Endothelial cell (in vitro differentiated cells): Measurements from ENCODE around the gene IFT74. TPM values are rescaled to one million over a fixed set of nuclear protein-coding genes. Genes with fewer than 3 reads are reported as not detected.

Source experiments
- DNase-seq: peaks from one replicate; pipeline ENCODE4 v3.0.0; 2021; ENCODE audit warnings: low spot score
- H3K27ac Mint-ChIP-seq: one replicate; pipeline ENCODE4 v1.8.0; 2021; ENCODE audit warnings: mixed read lengths, inconsistent platforms; ENCODE audit not compliant: unreplicated experiment
- H3K27me3 Mint-ChIP-seq: one replicate; pipeline ENCODE4 v1.8.0; 2021; ENCODE audit warnings: mild to moderate bottlenecking, moderate library complexity, mixed read lengths, inconsistent platforms; ENCODE audit not compliant: unreplicated experiment
- H3K36me3 Mint-ChIP-seq: one replicate; pipeline ENCODE4 v1.8.0; 2021; ENCODE audit warnings: mild to moderate bottlenecking, low read depth, mixed read lengths, inconsistent platforms; ENCODE audit not compliant: unreplicated experiment
- H3K4me1 Mint-ChIP-seq: one replicate; pipeline ENCODE4 v1.8.0; 2021; ENCODE audit warnings: mild to moderate bottlenecking, mixed read lengths, inconsistent platforms; ENCODE audit not compliant: unreplicated experiment
- H3K4me3 Mint-ChIP-seq: one replicate; pipeline ENCODE4 v1.8.0; 2021; ENCODE audit warnings: mild to moderate bottlenecking, mixed read lengths, inconsistent platforms; ENCODE audit not compliant: unreplicated experiment
- H3K9me3 Mint-ChIP-seq: one replicate; pipeline ENCODE4 v1.8.0; 2021; ENCODE audit warnings: mixed read lengths, inconsistent platforms; ENCODE audit not compliant: unreplicated experiment
- CTCF ChIP-seq: fragments of 200-600 bp; sonication (generic); IDR thresholded peaks from one replicate; pipeline ENCODE4 v1.5.0; 2021; ENCODE audit warnings: antibody characterized with exemption; ENCODE audit not compliant: unreplicated experiment
- total RNA-seq: library from RNA; stranded (reverse); fragmentation: NEBNext Ultra II Directional; extraction: Animal tissue kit (Norgen Biotek cat#: 25700); gene quantifications from one replicate; pipeline ENCODE4 v1.2.1, GENCODE V29; 2021; ENCODE audit not compliant: unreplicated experiment

IFT74 gene
- total RNA-seq, 1 donor from 2014 or later, result 6.5 TPM

- no peaks in the 10 kb centered on the region for H3K36me3 Mint-ChIP-seq
- no peaks in the 10 kb centered on the region for H3K4me1 Mint-ChIP-seq
- no peak overlapping the region for H3K4me3 Mint-ChIP-seq
- no peak overlapping the region for H3K27ac Mint-ChIP-seq
- no peaks in the 10 kb centered on the region for H3K27me3 Mint-ChIP-seq
- DNase-seq, result no peak
- no peak for TF ChIP-seq CTCF
- H3K9me3 Mint-ChIP-seq, result no peaks in the 10 kb centered on the region
Measured at GRCh38 chr9:27003426-27004077, 47.3 kb downstream of the IFT74 start.

DNA sequence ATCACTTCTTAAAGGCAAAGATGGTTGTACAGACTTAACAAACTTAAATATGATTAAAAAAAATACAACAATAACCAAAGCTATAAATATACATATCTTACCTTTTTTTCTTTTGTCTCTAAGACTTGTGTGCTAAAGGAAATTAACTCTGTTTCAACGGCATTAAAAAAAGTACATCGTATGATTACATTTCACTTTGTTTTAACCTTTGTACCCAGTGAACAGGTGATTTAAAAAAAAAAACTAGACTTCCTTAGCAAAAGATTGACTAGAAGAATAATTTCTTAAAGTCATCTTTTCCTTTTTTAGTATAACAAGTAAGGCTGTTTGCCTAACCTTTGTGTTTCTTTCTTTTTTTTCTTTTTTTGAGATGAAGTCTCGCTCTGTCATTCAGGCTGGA, 49.3 kb downstream of the IFT74 start, which contains the start of gene LRRC19:
LRRC19 (minus strand) TSS at position 182 of the 400 bp plus-strand sequence. CDS start 5,978 bp downstream, outside the sequence.
- Mint-ChIP-seq H3K36me3 (no peaks in the 10 kb centered on the region), H3K4me3 (no peak within 1 kb of the TSS), H3K27ac (no peak within 1 kb of the TSS), H3K27me3 (no peaks in the 10 kb centered on the region), H3K4me1 (no peaks in the 10 kb centered on the region), H3K9me3 (no peaks in the 10 kb centered on the region)
- DNase-seq, result no peak
- TF ChIP-seq CTCF, result no peak

DNA sequence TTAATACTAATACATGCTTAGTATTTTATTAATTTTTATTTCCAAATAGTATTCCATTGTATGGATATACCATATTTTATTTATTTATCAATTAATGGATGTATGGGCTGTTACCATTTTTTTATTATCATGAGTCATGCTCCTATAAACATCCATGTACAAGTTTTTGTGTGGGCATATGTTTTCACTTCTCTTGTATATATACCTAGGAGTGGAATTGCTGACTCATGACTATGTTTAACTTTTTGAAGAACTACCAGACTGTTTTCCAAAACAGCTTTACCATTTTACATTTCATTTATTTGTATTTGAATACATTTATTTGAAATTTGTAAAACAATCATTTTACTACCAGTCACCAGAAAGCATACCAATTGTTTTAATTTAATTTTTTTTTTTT, 63.4 kb downstream of the IFT74 start:
- no peaks in the 10 kb centered on the region for H3K27me3 Mint-ChIP-seq
- peaks cover 10% of the 10 kb centered on the region for H3K36me3 Mint-ChIP-seq
- no peak for TF ChIP-seq CTCF
- no peaks in the 10 kb centered on the region for H3K9me3 Mint-ChIP-seq
- no peaks in the 10 kb centered on the region for H3K4me1 Mint-ChIP-seq
- no peak overlapping the region for H3K27ac Mint-ChIP-seq
- DNase-seq, result no peak
- H3K4me3 Mint-ChIP-seq, result no peak overlapping the region

- Mint-ChIP-seq H3K27me3 (no peaks in the 10 kb centered on the region), H3K4me3 (no peak overlapping the region), H3K9me3 (no peaks in the 10 kb centered on the region), H3K36me3 (peaks cover 13% of the 10 kb centered on the region), H3K27ac (no peak overlapping the region), H3K4me1 (no peaks in the 10 kb centered on the region)
- TF ChIP-seq CTCF, result no peak
- no peak for DNase-seq
Measured at GRCh38 chr9:27022920-27023319, 66.7 kb downstream of the IFT74 start.

- Mint-ChIP-seq H3K9me3 (no peaks in the 10 kb centered on the region), H3K27ac (no peak overlapping the region), H3K36me3 (peaks cover 7% of the 10 kb centered on the region), H3K4me3 (no peak overlapping the region), H3K4me1 (no peaks in the 10 kb centered on the region), H3K27me3 (no peaks in the 10 kb centered on the region)
- DNase-seq, result no peak
- TF ChIP-seq CTCF, result no peak
Measured at GRCh38 chr9:27029186-27029585, 73.0 kb downstream of the IFT74 start.
